GM08714 (cell line): ENCODE data around the gene NLRC5.
"Not testable (repeated sequence)": the region's sequence is repeated elsewhere in the genome, so short reads cannot be mapped to it uniquely, and the experiment has no call there.

Source experiments
- H3K4me3 ChIP-seq: fragments of 200-500 bp; sonication (Bioruptor generic); 2 replicates; pipeline ENCODE4 v1.5.1; 2014; ENCODE audit warnings: mild to moderate bottlenecking, low read length, inconsistent platforms
- ZNF274 ChIP-seq: IDR thresholded peaks from 2 replicates; pipeline ENCODE4 v1.6.1; 2012; ENCODE audit warnings: mild to moderate bottlenecking, low read depth, low read length

The NLRC5 gene

GRCh38 chr16:57044931-57045693 lies 55.8 kb downstream of the NLRC5 start:
- TF ChIP-seq ZNF274: no peak
- H3K4me3 ChIP-seq: no peak overlapping the region; the same call in 1 of the 2 replicates

GRCh38 chr16:57045694-57046381 lies 56.5 kb downstream of the NLRC5 start:
- H3K4me3 ChIP-seq: no peak overlapping the region; the same call in 1 of the 2 replicates
- no peak for TF ChIP-seq ZNF274

- no peak for TF ChIP-seq ZNF274
- no peak overlapping the region for H3K4me3 ChIP-seq
Observed at GRCh38 chr16:57048095-57048494, 58.7 kb downstream of the NLRC5 start.

- no peak overlapping the region for H3K4me3 ChIP-seq
- TF ChIP-seq ZNF274: no peak
Observed at GRCh38 chr16:57049678-57050077, 60.3 kb downstream of the NLRC5 start.

GRCh38 chr16:57051696-57052228 lies 62.4 kb downstream of the NLRC5 start:
- no peak overlapping the region for H3K4me3 ChIP-seq
- TF ChIP-seq ZNF274: no peak

- no peak for TF ChIP-seq ZNF274
- H3K4me3 ChIP-seq: no peak overlapping the region
Observed at GRCh38 chr16:57053206-57053605, 63.8 kb downstream of the NLRC5 start.

- no peak for TF ChIP-seq ZNF274
- no peak overlapping the region for H3K4me3 ChIP-seq
Observed at GRCh38 chr16:57054338-57054737, 65.0 kb downstream of the NLRC5 start.

GRCh38 chr16:57054771-57055170 lies 65.4 kb downstream of the NLRC5 start:
- no peak for TF ChIP-seq ZNF274
- H3K4me3 ChIP-seq: no peak overlapping the region

- no peak overlapping the region for H3K4me3 ChIP-seq
- TF ChIP-seq ZNF274: no peak
Observed at GRCh38 chr16:57055671-57056070, 66.3 kb downstream of the NLRC5 start.

GRCh38 chr16:57058291-57058861 lies 69.0 kb downstream of the NLRC5 start:
- no peak for TF ChIP-seq ZNF274

GRCh38 chr16:57060323-57061083 lies 71.1 kb downstream of the NLRC5 start:
- TF ChIP-seq ZNF274: no peak
- H3K4me3 ChIP-seq: no peak overlapping the region

More at GRCh38 chr16:57058291-57058861, 69.0 kb downstream of the NLRC5 start:
- no peak overlapping the region for H3K4me3 ChIP-seq

GRCh38 chr16:57061084-57061905 lies 71.9 kb downstream of the NLRC5 start:
- H3K4me3 ChIP-seq: no peak overlapping the region
- TF ChIP-seq ZNF274: no peak

- H3K4me3 ChIP-seq: no peak overlapping the region
- no peak for TF ChIP-seq ZNF274
Observed at GRCh38 chr16:57062329-57062728, 73.0 kb downstream of the NLRC5 start.

- H3K4me3 ChIP-seq: not testable (repeated sequence)
Observed at GRCh38 chr16:57063189-57063588, 73.8 kb downstream of the NLRC5 start.
